HG02884 (cell line): ENCODE data around the gene GFPT1.
A peak's percentile ranks its signal among the peaks of the same experiment; 100 is the strongest.

Experiments used
- ATAC-seq: cut with Tn5 transposase; IDR thresholded peaks from one replicate; pipeline ENCODE4 v1.9.1; 2021; ENCODE audit warnings: mild to moderate bottlenecking, moderate library complexity; ENCODE audit not compliant: unreplicated experiment

GFPT1 gene

GRCh38 chr2:69330781-69331180 is 56.2 kb downstream of the GFPT1 start:
- no peak for ATAC-seq

GRCh38 chr2:69322631-69323030 is 64.4 kb downstream of the GFPT1 start:
- no peak for ATAC-seq

GRCh38 chr2:69316550-69316949 is 70.5 kb downstream of the GFPT1 start:
- no peak for ATAC-seq

- no peak for ATAC-seq
These were observed 71.8 kb downstream of the GFPT1 start for GRCh38 chr2:69315160-69315761.

- ATAC-seq, result no peak
These were observed 76.0 kb downstream of the GFPT1 start for GRCh38 chr2:69311024-69311416.

- ATAC-seq, result no peak
These were observed 76.7 kb downstream of the GFPT1 start for GRCh38 chr2:69310111-69311023.

- no peak for ATAC-seq
These were observed 77.5 kb downstream of the GFPT1 start for GRCh38 chr2:69309351-69310110.

- ATAC-seq, result no peak
These were observed 78.7 kb downstream of the GFPT1 start for GRCh38 chr2:69308338-69308737.

- peak; percentile 82 for ATAC-seq
These were observed 79.4 kb downstream of the GFPT1 start for GRCh38 chr2:69307579-69308064.

- ATAC-seq, result peak; percentile 41
These were observed 80.0 kb downstream of the GFPT1 start for GRCh38 chr2:69306822-69307578.

GRCh38 chr2:69306393-69306821 is 80.6 kb downstream of the GFPT1 start:
- no peak for ATAC-seq

- no peak for ATAC-seq
These were observed 81.2 kb downstream of the GFPT1 start for GRCh38 chr2:69305712-69306392.

GRCh38 chr2:69305166-69305565 is 81.9 kb downstream of the GFPT1 start:
- ATAC-seq, result no peak

- ATAC-seq, result no peak
These were observed 82.4 kb downstream of the GFPT1 start for GRCh38 chr2:69304656-69305055.

GRCh38 chr2:69300650-69301049 is 86.4 kb downstream of the GFPT1 start:
- no peak for ATAC-seq

- no peak for ATAC-seq
These were observed 87.1 kb downstream of the GFPT1 start for GRCh38 chr2:69299772-69300516.

- no peak for ATAC-seq
These were observed 88.2 kb downstream of the GFPT1 start for GRCh38 chr2:69298862-69299261.

GRCh38 chr2:69298261-69298660 is 88.8 kb downstream of the GFPT1 start:
- no peak for ATAC-seq

- no peak for ATAC-seq
These were observed 89.8 kb downstream of the GFPT1 start for GRCh38 chr2:69297216-69297615.
